PFSK-1 (cell line): ENCODE measurements around the gene RAD51AP2.

Source experiments
- FOXP2 ChIP-seq: optimal IDR thresholded peaks from 2 replicates; pipeline ENCODE3; 2011; ENCODE audit warnings: borderline replicate concordance, control low read depth, inconsistent platforms; ENCODE audit not compliant: insufficient read depth; ENCODE audit errors: extremely low read length, extremely low read depth
- POLR2AphosphoS5 ChIP-seq: IDR thresholded peaks from 2 replicates; pipeline ENCODE4 v1.6.1; 2012; ENCODE audit warnings: low read depth, mild to moderate bottlenecking, control low read depth, low read length, moderate library complexity
- REST ChIP-seq, 2 experiments: IDR thresholded peaks; 2 replicates each; pipeline versions ENCODE4 v1.6.1 to v1.8.0; 2011 to 2012; ENCODE audit warnings: low read depth in 2 of 2, low read length in 2 of 2, control low read depth in 1 of 2, inconsistent platforms in 1 of 2, mild to moderate bottlenecking in 1 of 2, moderate library complexity in 1 of 2; ENCODE audit not compliant: insufficient read depth in 1 of 2
- SIN3A ChIP-seq: IDR thresholded peaks from 2 replicates; pipeline ENCODE4 v1.6.1; 2012; ENCODE audit warnings: mild to moderate bottlenecking, low read length, moderate library complexity, borderline replicate concordance; ENCODE audit not compliant: insufficient read depth
- TAF1 ChIP-seq: IDR thresholded peaks from 2 replicates; pipeline ENCODE4 v1.6.1; 2012; ENCODE audit warnings: low read length, control low read depth, borderline replicate concordance; ENCODE audit not compliant: insufficient read depth

RAD51AP2 gene

GRCh38 chr2:17520761-17521160 lies 2.5 kb upstream of the RAD51AP2 start:
- TF ChIP-seq POLR2AphosphoS5 (no peak), REST (IDR thresholded peaks at IDR 0.05; ENCODE audit: insufficient read depth in 1 of 2, low read depth in 2 of 2, low read length in 2 of 2) (no peak), FOXP2 (no peak), SIN3A (no peak), TAF1 (no peak)

GRCh38 chr2:17519486-17519885 lies 1.2 kb upstream of the RAD51AP2 start:
- TF ChIP-seq FOXP2, result no peak
- no peak for TF ChIP-seq POLR2AphosphoS5
- TF ChIP-seq TAF1, result no peak
- TF ChIP-seq REST (IDR thresholded peaks at IDR 0.05; ENCODE audit: insufficient read depth in 1 of 2, low read depth in 2 of 2, low read length in 2 of 2), result no peak
- no peak for TF ChIP-seq SIN3A

- TF ChIP-seq FOXP2 (no peak), REST (IDR thresholded peaks at IDR 0.05; ENCODE audit: insufficient read depth in 1 of 2, low read depth in 2 of 2, low read length in 2 of 2) (no peak), SIN3A (no peak), POLR2AphosphoS5 (no peak), TAF1 (no peak)
Measured at GRCh38 chr2:17517481-17518211, 594 bp downstream of the RAD51AP2 start.

GRCh38 chr2:17515652-17516051 lies 2.6 kb downstream of the RAD51AP2 start:
- TF ChIP-seq POLR2AphosphoS5 (no peak), SIN3A (no peak), TAF1 (no peak), FOXP2 (no peak), REST (IDR thresholded peaks at IDR 0.05; ENCODE audit: insufficient read depth in 1 of 2, low read depth in 2 of 2, low read length in 2 of 2) (no peak)
